Liver (tissue), 9 donors: Measurements from ENCODE around the gene CSMD2. TPM values are rescaled to one million over a fixed set of nuclear protein-coding genes. Genes with fewer than 3 reads are reported as not detected.

ENCODE experiments used
- DNase-seq: peaks from one replicate; pipeline ENCODE4 v3.0.0-alpha.2; 2017; ENCODE audit warnings: low spot score
- H3K27ac ChIP-seq, 2 donors: one replicate each; pipeline ENCODE4 v1.7.0; 2013; ENCODE audit warnings: inconsistent platforms in 2 of 2, low read length in 2 of 2, control low read depth in 1 of 2, low read depth in 1 of 2, mild to moderate bottlenecking in 1 of 2
- H3K27me3 ChIP-seq, 4 donors: one replicate each; pipeline versions ENCODE4 v1.6.1 to v1.7.0; 2013; ENCODE audit warnings: low read length in 3 of 4, inconsistent platforms in 1 of 4, mild to moderate bottlenecking in 1 of 4, moderate library complexity in 1 of 4; ENCODE audit not compliant: control insufficient read depth in 4 of 4, insufficient read depth in 4 of 4
- H3K36me3 ChIP-seq, 4 donors: one replicate each; pipeline versions ENCODE4 v1.6.1 to v1.7.0; 2013; ENCODE audit warnings: low read length in 3 of 4, mild to moderate bottlenecking in 3 of 4, low read depth in 1 of 4, moderate library complexity in 1 of 4; ENCODE audit not compliant: control insufficient read depth in 4 of 4, insufficient read depth in 3 of 4
- H3K4me1 ChIP-seq, 4 donors: one replicate each; pipeline versions ENCODE4 v1.6.1 to v1.7.0; 2013; ENCODE audit warnings: low read length in 3 of 4, mild to moderate bottlenecking in 3 of 4, moderate library complexity in 1 of 4; ENCODE audit not compliant: control insufficient read depth in 4 of 4, insufficient read depth in 4 of 4
- H3K4me3 ChIP-seq, 3 donors: one replicate each; pipeline versions ENCODE4 v1.6.1 to v1.7.0; 2013; ENCODE audit warnings: low read length in 3 of 3, control low read depth in 1 of 3, low read depth in 1 of 3, mild to moderate bottlenecking in 1 of 3
- H3K9ac ChIP-seq, 2 donors: one replicate each; pipeline ENCODE4 v1.7.0; 2013; ENCODE audit warnings: low read length in 2 of 2, mild to moderate bottlenecking in 2 of 2, moderate library complexity in 2 of 2, control low read depth in 1 of 2, low read depth in 1 of 2
- H3K9me3 ChIP-seq, 4 donors: one replicate each; pipeline versions ENCODE4 v1.6.1 to v1.7.0; 2013; ENCODE audit warnings: low read length in 3 of 4; ENCODE audit not compliant: control insufficient read depth in 4 of 4
- EGR1 ChIP-seq, 2 donors: IDR thresholded peaks; 2 replicates each; pipeline ENCODE4 v1.6.1; 2016 to 2018; ENCODE audit warnings: antibody characterized with exemption in 2 of 2, low read depth in 2 of 2
- FOXA1 ChIP-seq: IDR thresholded peaks from 2 replicates; pipeline ENCODE4 v1.6.1; 2016; ENCODE audit warnings: antibody characterized with exemption
- FOXA2 ChIP-seq: IDR thresholded peaks from 2 replicates; pipeline ENCODE4 v1.6.1; 2016; ENCODE audit warnings: antibody characterized with exemption
- HNF4A ChIP-seq, 2 donors: conservative IDR thresholded peaks; 2 replicates each; pipeline ENCODE4 v1.6.1; 2016; ENCODE audit warnings: antibody characterized with exemption in 2 of 2, mild to moderate bottlenecking in 2 of 2
- HNF4G ChIP-seq: IDR thresholded peaks from 2 replicates; pipeline ENCODE4 v1.6.1; 2016; ENCODE audit warnings: antibody characterized with exemption
- JUND ChIP-seq, 2 donors: IDR thresholded peaks; 2 replicates each; pipeline ENCODE4 v1.6.1; 2016; ENCODE audit warnings: antibody characterized with exemption in 2 of 2
- MAX ChIP-seq: IDR thresholded peaks from 2 replicates; pipeline ENCODE4 v1.6.1; 2016; ENCODE audit warnings: antibody characterized with exemption
- NR2F2 ChIP-seq: IDR thresholded peaks from 2 replicates; pipeline ENCODE4 v1.6.1; 2016; ENCODE audit warnings: antibody characterized with exemption
- RAD21 ChIP-seq, 2 donors: IDR thresholded peaks; 2 replicates each; pipeline ENCODE4 v1.6.1; 2016; ENCODE audit warnings: antibody characterized with exemption in 2 of 2, mild to moderate bottlenecking in 2 of 2
- REST ChIP-seq: IDR thresholded peaks from 2 replicates; pipeline ENCODE4 v1.6.1; 2016; ENCODE audit warnings: antibody characterized with exemption, mild to moderate bottlenecking
- ZBTB33 ChIP-seq: IDR thresholded peaks from 2 replicates; pipeline ENCODE4 v1.6.1; 2016; ENCODE audit warnings: antibody characterized with exemption
- WGBS: extraction: QIAGEN DNeasy Blood & Tissue Kit; methylation state at CpG from one replicate; pipeline ENCODE4 v1.1.7; 2013; 5-methylcytosine and 5-hydroxymethylcytosine counted together
- polyA plus RNA-seq, 2 donors: library from polyadenylated mRNA; stranded (reverse) in 1 of 2; unstranded in 1 of 2; fragments of 200-250 nt in 1 of 2; fragments of >200 nt in 1 of 2; fragmentation: Nextera tagmentation in 1 of 2; extraction: Ambion mirVana in 1 of 2; gene quantifications; one replicate each; pipeline versions ENCODE4 v1.2.1 to v1.2.3, GENCODE V29; 2013 to 2015
- total RNA-seq, 2 donors: library from RNA; depleted of rRNA; stranded (reverse); fragments of >200 nt; gene quantifications; one replicate each; pipeline ENCODE4 v1.2.3, GENCODE V29; 2014
- donor health status: healthy.
- donor health status: healthy.
- donor health status: healthy.
- donor health status: healthy.
- donor health status: healthy.

The CSMD2 gene
- total and polyA plus RNA-seq, 4 donors, result 0.08 to 0.09 TPM; not detected in 2

DNA sequence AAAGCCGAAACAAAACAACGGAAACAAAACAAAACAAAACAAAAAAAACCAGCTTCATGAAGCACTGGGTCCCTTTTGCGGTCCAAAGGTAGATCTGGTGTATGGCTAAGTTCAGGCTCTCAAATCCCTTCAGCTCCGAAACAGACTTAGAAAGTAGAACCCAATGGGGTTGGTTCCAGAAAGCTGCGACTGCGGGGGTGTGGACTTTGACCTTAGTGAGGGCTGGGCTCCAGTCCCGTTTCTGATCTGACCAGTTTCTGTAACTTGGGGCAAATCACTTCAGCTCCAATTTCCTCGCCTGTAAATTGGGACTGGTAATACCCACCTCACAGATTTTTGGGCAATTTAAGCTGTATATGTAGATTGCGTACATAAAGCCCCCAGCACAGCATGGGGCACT lies 587.4 kb downstream of the CSMD2 start:
- H3K9ac ChIP-seq, result no peak overlapping the region
- peaks cover 0 to 4% (median 2%) of the 10 kb centered on the region in 4 donors for H3K4me1 ChIP-seq
- no peak overlapping the region for H3K27ac ChIP-seq
- TF ChIP-seq EGR1 (IDR thresholded peaks at IDR 0.05; ENCODE audit: low read depth in 2 of 2) (peak; percentile 38 to 55), FOXA1 (no peak), HNF4A (conservative IDR thresholded peaks at IDR 0.05) (peak; percentile 65 to 71), JUND (IDR thresholded peaks at IDR 0.05) (no peak)
- H3K4me3 ChIP-seq, result no peak overlapping the region
- DNase-seq, result no peak
- 57% methylated on average over 9 of the region's 9 CpGs for WGBS
- no peaks in the 10 kb centered on the region for H3K27me3 ChIP-seq
- H3K36me3 ChIP-seq, result no peaks in the 10 kb centered on the region
- H3K9me3 ChIP-seq, result no peaks in the 10 kb centered on the region

DNA sequence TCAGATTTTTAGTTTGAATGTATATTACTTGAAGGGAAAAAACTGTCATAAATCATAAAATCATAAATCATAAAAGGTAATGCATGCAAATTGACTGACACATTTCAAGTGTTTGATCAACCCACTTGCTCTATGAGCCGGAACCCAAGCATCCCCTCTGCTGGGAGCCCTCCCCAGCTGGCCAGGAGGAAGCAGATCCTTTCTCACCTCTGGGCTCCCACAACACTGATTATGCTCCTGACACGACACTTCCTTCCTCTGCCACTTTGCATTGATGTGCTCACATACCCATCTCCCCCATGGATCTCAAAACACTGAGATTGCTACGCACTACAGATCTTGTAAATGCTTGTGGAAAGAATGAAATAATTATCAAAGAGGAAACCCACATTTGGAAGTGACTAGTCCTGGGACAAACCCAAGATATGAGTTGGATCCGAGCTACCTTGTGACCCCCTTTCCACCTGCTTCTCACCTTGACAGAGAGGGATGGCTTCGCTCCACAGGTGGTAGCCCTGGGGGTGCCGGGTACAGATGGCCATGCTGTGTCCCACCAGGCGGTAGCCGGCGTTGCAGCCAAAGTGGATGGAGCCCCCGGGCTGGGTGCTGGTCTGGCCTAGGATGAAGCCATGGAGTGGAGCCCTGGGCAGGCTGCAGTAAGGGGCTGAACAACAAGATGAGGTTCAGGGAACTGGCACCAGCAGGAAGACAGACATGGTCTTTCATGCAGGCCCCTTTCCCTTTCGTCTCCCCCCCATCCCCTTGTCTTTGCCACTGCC lies 588.0 kb downstream of the CSMD2 start:
- TF ChIP-seq MAX (no peak), ZBTB33 (no peak), JUND (IDR thresholded peaks at IDR 0.05) (no peak), HNF4A (conservative IDR thresholded peaks at IDR 0.05) (no peak), FOXA2 (no peak), FOXA1 (no peak), REST (no peak), RAD21 (IDR thresholded peaks at IDR 0.05) (no peak), HNF4G (no peak)
- Histone ChIP-seq H3K27ac (no peak overlapping the region), H3K4me1 (peaks cover 0 to 4% (median 2%) of the 10 kb centered on the region in 4 donors), H3K36me3 (no peaks in the 10 kb centered on the region), H3K9me3 (no peaks in the 10 kb centered on the region), H3K4me3 (no peak overlapping the region), H3K27me3 (no peaks in the 10 kb centered on the region), H3K9ac (no peak overlapping the region)
- 79% methylated on average over 11 of the region's 11 CpGs for WGBS
- DNase-seq, result no peak

DNA sequence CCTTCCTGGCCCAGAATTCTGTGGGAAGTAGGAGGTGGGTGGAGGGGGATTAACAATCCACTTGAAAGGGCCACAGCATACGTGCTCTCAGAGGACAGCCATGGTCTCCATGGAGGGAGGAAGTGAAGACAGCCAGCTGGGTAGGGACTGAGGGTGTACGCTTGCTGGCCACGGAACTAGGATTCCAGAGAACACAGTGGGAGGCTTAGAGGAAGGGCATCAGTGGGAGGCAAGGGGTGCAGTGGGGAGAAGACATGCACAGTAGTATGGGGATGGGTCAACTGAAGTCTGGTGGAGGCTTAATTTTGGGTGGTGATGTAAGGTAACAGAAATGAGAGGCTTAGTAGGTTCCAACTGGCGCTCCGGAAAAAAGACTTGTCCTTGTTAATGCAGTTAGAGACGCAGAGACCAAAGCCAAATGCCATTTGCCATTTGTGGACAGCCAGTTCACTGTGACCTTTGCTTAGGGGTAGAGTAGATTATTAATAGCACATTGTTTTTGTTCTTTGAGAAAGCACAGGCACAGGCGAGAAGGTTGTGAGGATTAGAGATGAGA lies 589.6 kb downstream of the CSMD2 start:
- H3K27ac ChIP-seq, result no peak overlapping the region
- H3K9me3 ChIP-seq, result no peaks in the 10 kb centered on the region
- no peak overlapping the region for H3K4me3 ChIP-seq
- H3K27me3 ChIP-seq, result no peaks in the 10 kb centered on the region
- H3K4me1 ChIP-seq, result peaks cover 0 to 4% (median 2%) of the 10 kb centered on the region in 4 donors
- no peak overlapping the region for H3K9ac ChIP-seq
- DNase-seq, result no peak
- no peaks in the 10 kb centered on the region for H3K36me3 ChIP-seq
- TF ChIP-seq ZBTB33 (no peak), NR2F2 (peak; percentile 54)
- 67% methylated on average over 7 of the region's 7 CpGs for WGBS
